ENCODE data around the gene SDF4.
A peak's percentile ranks its signal among the peaks of the same experiment; 100 is the strongest.

The SDF4 gene

DNA sequence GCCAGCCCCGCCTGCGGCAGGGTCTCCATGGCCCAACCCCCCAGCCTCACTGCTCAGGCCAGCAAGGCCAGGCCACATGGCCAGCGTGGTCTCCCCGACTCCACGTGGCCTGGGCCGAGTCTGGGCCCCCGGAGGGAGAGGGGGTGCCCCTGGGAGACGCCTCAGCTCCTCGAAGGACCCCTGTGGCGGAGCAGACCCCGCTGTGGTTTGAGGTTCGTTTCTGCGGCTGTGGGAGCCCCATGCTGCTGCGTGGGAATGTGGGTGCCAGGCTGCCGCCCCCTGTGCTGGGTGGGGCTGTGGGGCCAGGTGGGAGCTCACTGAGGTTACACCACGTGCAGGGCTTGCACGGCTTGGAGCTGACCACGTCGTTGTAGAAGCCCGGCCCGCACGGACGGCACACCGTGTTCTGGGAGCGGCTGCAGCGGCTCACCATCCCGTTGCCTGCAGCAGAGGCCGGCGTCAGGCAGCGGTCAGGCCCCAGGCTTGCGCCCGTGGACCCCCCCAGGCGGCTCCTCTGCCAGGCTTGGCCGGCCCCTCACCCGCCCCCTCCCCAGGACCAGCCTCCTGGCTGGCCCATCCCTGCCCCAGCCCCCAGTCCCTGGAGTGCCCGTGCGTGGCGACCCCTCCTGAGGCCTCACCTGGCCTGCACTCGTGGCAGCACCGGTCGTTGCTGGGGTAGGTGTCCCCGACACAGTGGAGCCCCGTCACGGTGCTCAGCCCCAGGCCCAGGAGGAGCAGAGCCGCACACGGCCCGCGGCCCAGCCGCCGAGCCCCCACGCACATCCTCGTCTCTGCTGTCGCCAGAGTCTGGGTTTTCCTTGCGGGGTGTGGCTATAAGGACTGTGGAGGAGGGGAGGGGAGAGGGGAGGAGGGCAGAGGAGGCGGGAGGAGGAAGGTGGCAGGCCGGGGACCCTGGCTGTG, 18.2 kb downstream of the SDF4 start, which contains the start of gene TNFRSF4:
Gene TNFRSF4 (minus strand): TSS at position 809 of the 921 bp plus-strand sequence. CDS start 26 bp downstream, at position 783.
- no peak for DNase-seq (ENCODE audit: low read depth)

DNA sequence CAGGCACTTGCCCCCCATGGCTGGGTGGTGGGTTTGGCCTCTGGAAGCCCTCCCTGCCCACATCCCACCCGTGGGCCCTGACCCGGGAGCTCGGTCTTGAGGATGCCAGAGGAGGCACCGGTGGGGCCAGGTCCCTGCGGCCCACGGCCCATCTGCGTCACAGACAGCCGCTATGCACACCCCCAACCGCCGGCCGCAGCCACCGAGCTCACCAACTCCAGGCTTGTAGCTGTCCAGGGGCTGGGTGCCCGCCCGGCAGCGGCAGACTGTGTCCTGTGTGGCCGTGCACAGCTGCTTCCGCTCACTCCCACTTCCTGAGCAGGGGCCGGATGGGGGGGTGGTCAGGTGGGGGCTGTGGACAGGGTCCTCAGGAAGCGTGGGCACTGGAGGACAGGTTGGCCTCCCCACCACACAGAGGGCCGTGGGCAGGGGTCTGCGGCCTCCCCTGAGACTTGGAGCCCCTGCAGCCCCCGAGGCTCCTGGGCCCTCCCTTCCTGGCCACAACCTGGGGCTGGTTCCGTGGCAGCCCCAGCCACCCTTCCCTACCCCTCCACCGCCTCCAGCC, 18.9 kb downstream of the SDF4 start:
- no peak for DNase-seq (ENCODE audit: low read depth)

DNA sequence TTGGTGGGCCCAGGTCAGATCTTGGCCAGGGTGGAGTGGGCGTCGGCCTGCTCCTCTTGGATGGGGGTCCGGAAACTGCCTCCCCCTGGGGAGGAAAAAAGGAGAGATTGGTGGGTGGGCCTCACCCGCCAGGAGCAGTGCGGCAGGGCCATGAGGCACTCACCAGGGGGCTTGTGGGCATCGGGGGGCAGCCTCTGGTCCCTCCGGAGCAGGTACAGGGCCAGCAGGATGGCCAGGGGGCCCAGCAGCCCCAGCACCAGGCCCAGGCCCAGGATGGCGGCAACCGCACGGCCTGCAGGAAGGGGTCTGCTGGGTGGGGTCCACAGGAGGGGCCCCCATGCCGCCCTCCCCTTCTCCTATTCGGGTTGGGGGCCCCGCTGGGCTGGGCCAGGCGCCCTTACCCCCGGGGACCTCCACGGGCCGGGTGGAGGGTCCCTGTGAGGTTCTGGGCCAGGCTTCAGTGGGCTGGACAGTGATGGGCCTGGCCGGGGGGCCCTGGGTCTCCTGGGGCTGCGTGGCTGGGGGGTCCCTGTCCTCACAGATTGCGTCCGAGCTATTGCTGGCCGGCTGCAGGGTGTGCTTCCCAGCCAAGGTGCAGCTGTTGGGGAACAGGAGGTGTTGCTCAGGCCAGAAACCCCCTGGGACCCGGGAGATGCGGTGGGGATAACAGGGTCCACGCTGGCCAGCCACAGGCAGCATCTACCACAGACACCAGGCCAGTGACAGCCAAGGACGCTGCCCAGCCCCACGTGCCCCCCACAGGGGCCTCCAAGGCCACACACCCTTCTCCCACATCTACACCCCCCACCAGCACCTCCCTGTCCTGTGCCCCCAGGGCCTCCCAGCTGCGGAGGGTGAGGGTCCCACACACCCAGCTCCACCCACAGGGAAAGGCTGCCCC, 20.0 kb downstream of the SDF4 start:
- DNase-seq (ENCODE audit: low read depth): no peak

DNA sequence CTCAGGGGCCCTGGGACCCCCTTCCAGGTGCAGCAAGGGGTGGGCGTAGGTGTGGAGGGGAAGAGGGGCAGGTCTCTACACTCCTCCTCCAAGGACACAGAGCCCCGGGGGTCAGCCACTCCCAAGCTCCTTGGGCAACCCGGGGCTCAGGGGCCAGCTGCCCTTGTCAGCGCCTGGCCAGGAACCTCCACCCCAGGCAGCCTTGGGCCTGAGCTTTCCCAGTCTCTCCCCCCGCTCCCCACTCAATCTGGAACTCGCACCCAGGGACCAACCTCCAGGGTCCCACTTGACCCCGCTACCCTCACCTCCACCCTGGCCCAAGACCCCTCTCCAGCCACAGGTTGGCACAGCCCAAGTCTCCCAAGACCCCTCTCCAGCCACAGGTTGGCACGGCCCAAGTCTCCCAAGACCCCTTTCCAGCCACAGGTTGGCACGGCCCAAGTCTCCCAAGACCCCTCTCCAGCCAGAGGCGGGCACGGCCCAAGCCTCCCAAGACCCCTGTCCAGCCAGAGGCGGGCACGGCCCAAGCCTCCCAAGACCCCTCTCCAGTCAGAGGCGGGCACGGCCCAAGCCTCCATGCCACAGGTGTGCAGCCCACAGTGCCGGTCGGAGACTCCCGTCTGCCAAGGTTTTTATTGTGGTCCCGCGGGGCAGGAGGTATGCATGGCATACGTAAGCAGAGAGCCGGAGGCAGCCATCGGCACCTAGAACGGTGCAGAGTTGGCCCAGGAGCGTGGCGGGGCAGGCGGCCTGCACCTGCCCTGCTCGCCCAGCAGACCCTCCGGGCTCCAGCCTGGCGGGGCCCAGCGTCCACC, 20.9 kb downstream of the SDF4 start:
- DNase-seq (ENCODE audit: low read depth): no peak

DNA sequence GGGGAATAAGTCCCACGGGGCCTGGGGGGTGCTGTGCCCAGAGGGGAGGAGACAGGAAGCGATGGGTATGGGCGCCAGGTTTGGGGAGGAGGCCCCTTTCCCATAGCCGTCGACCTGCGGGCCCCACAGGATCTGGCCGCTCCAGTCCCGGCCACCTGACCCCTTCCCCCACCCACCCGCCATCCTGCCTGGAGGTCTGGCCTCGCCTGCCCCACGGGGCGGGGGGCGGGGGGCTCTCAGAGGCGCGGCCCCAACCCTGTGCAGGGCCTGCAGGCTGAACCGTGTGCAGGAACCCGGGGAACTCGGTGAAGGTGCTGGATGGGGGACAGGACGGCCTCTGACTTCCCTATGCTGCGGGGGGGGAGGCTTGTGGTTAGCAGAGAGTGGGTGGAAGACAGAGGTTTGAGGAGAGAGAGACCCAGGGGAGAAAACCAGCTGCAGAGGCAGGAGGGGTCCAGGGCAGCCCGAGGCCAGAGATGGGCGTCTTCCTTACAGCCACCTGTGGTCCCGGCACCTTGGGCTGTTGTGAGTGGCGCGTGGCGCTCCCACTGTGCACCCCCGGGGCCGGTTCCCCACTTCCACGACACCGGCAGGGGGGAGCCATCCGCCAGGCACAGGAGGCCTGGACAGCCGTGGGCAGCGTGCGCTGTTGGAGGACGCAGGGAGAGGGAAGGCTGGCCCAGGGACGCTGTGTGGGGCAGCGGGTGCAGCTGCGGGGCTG, 22.9 kb downstream of the SDF4 start:
- no peak for DNase-seq (ENCODE audit: low read depth)

DNA sequence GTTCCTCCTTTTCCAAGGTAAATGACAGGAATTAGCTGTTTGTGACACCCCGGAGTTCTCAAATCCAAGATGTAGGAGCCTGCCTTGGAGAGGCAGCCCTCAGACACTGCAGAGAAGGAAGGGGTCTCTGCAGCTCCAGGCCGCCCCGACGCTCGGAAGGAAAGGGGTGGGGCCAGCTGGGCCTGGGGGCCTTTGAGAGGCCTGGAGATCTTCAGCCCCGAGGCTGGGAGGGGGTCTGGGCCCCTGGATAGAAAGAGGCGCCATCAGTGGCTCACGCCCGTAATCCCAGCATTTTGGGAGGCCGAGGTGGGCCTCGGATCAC, 24.3 kb downstream of the SDF4 start:
- no peak for DNase-seq (ENCODE audit: low read depth)

DNA sequence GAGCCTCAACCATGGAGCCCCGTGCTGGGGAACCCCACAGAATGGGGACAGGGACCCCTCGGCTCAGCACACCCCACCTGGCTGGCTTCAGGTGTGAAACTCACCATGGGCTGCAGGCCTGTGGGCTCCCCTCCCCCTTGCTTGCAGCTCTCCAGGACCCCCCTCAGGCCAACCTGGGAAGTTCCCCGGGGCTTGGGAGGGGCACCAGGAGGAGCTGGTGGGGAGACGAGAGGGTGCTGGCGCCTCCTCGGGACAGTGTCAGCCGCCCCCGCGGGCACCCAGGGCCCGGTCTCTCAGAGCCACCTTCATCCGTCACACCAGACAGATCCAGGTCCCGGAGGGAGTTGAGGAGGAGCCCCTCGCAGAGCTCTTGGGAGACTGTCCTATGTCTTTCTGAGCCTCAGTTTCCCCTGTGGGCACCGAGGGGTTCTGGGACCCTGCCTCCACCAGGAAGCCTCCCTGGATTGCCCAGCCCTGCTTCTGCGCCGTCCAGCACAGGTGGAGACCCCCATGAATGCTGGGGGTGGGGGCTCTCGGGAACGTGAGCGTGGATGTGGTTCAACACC, 24.8 kb downstream of the SDF4 start:
- DNase-seq (ENCODE audit: low read depth): no peak

DNA sequence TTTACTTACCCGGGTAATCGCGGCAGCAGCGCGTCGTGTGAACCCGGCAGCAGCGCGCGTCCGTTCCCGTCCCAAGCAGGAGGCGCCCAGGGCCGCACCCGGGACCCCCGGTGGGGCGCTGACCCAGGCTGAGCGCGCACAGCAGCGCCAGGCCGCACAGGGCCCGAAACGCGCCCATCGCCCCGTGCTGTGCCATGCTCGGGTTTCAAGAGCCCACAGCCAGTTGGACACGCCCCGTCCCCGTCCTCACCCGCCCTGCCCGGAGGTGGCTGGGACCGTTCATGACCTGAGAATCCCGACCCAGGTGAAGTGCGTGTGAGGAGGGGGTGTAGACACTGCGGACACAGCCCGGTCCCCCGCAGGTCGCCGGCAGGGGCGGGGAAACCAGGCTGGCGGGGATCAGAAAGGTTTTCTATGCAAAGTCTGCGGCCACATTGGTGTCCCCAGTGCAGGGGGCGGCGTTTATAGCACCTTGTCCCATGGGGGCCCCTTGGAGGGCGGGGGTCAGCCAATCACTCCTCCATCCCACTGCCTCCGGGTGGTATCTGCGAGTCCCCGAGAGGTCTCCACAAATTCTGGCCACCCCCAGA, 25.3 kb downstream of the SDF4 start, which contains the start of gene TNFRSF18:
Gene TNFRSF18 (minus strand): TSS at position 217 of the 590 bp plus-strand sequence. CDS start 21 bp downstream, at position 196.
- no peak for DNase-seq (ENCODE audit: low read depth)

DNA sequence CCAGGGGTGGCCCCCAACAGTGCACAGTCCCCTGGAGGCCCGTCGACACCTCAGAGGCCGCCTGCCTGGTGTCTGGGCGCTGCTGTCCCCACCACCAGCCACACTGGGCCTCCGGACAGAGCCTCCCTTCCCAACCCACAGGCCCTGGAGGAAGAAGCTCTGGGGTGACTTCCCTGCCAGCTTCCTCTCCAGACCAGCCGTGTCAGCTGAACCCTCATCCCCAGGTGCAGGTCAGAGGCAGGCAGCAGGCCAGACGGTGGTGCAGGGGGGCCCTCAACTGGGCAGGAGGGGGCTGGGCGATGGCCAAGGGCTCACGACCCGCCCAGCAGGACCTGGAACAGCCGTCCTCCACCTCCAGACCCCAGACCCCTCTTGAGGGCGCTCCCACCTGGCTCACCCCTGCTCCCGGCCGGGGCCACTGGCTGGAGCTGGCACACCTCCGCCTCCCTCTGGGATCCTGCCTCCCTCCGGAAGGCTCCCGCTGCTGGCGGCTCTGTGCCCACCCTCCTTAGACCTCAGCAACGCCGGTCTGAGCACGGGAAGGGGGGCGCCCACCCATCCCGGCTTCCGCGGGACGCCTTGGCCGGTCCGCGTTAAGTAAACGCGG, 25.9 kb downstream of the SDF4 start:
- no peak for DNase-seq (ENCODE audit: low read depth)

DNA sequence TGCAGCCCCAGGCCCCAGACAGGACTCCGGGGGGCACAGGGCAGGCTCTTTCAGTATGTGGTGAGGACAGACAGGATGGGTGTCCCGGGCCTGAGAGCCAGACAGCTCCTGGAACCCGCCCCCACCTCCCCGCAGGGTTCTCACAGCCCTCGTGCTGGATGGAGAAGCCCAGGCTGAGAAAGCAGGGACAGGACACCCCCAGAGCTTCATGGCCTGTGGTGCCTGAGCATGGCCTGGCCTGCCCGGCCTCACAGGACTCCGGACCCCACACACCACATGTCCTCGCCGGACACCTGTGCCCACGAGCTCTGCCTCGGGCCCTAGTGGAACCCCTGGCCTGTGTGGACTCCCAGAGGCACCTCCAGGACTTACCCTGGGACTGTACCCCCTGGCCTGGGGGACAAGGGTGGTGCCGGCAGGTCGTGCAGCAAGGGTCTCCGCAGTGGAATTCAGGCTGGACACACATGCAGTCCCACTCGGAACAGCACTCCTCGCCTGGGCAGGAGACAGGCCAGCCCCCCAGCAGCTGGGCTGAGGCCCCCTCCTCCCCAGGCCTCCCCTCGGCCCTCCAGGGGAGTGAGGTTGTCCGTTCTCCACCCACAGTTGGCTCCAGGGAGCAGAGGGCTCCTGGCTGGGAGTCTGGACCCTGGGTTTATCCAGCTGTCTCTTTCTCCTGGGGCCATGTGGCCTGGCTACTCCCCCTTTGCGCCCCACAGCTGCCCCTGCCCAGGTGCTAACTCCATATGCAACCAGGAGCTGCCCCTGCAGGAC, 26.6 kb downstream of the SDF4 start:
- DNase-seq (ENCODE audit: low read depth): no peak

DNA sequence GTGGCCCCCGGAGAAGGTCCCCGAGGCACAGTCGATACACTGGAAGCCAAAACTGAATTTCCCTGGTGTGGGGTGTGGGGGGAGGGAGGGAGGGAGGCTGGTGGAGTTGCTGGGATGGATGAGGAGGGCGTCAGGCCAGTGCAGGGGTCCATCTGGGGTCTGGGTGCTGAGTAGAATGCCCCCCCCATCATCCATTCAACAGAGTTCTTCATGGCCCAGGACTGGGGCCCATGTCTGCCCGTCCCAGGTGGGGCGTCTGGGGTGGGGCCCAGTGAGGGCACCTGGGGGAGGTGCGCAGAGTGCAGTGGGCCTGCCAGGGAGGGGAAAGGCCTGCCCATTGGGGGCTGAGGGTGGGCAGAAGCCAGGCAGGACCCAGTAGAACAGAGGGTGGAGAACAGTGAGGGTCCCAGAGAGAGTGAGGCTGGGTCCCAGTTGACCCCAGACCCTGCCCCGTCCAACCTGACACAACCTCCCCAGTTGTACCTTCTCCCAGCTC, 27.3 kb downstream of the SDF4 start:
- no peak for DNase-seq (ENCODE audit: low read depth)

DNA sequence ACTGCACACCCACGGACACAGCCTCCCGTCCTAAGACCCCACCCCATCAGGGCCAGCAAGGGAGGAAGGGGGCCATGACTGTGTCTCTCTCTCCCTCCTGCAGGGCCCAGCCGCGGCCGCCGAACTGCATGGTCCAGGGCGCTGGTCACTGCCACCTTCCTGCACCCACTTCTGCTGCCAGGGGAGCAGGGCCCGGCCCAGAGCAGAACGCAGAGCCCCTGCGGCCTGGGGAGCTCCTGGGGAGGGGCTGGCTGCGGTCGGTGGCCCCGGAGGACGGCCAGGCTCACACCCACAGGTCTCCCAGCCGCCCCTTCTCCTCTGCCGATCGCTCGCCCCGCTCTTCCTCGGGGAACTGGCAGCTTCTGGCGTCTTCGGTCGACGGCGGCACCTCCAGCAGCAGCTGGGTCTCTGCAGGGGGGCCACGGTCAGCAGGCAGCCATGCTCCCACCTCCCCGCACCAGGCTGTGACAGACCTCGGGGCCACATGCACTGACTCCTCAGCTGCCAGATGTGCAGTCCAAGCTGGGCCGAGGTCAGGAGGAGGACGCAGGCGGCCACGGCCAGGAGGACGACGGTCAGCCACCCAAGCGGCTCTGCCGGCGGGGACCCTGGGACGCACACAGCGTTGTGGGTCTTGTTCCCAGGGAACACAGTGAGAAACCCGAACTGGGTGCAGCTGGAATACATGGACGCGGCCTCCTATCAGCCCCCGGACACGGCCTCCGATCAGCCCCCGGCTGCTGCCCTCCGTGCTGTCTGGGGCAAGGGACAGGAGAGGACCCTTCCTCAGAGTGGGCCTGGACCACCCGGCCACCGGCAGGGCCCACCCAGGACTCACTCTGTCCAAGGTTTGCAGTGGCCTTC, 28.0 kb downstream of the SDF4 start:
- no peak for DNase-seq (ENCODE audit: low read depth)

DNA sequence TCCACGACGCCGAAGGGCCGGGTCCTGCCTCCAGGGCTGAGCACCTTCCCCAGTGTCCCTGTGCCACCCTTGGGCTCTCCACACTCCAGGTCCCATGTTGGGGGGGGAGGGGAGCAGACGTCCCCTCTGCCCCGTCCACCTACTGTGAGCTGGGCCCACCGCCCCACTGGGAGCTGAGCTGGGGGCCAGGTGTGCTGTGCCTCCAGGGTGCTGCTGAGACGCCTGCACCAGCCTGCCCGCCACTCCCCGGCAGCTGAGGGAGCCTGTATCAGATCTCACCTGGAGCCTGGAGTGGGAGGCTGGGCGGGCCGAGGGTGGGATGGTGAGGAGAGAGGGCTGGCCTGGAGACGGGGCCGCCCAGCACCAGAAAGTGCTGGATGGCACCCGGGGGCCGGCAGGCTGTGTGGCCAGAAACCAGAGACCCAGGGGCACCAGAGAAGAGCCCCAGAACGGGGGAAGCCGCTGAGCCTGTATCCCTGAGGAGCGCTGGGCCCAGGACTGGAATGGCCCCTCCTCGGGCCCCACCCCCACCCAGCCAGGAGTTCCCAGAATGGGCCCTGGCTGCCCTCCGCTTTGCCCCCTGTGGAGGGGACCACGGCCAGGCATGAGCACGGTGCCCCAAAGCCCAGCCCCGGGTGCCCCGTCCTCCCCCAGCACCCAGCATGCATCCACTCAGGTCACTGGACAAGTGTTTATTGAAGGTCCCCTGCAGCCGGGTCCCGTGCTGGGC, 28.8 kb downstream of the SDF4 start:
- no peak for DNase-seq (ENCODE audit: low read depth)

DNA sequence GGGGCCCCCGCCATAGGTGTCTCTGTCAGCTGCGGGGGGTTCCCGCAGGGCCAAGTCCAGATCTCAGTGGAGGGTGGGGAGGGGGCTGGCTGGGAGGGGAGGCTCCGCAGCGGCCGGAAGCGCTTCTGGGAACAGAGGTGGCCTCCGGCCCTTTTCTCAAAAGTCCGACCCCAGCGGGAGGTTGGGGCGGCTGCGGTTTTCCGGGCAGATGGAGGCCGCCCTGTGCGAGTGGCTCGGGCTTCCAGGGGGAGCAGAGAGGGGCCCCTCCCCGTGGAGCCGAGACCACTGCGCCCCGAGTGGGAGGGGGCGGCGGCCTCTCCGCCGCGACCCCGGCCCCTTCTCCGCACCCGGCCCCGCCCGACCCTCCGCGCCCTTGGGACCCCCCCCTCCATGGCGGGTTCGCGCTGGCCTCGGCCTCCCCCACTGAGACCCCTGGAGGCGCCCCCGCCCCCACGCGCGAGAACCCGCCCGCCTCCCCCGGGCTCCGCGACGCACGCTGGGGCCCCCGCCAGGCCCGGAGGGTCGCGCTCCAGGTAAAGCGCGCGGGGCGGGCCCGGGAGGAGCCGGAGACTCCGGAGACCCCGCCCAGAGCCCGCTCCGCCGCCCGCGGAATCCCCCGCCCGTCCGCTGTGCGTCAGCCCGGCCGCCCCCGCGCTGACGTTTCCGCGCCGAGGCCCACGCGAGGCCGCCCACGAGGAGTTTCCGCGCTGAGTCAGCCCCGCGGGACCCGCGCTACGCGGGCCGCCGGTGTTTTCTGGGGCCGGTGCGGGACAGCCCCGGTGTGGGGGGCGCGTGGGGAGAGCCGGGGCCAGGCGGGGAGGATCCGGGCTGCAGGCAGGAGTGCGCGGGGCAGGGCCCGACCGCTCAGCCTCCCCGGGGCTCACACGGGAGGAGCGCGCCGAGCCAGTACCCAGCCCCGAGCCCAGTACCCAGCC, 30.7 kb downstream of the SDF4 start:
- peak; percentile 31 for DNase-seq (ENCODE audit: low read depth)

DNA sequence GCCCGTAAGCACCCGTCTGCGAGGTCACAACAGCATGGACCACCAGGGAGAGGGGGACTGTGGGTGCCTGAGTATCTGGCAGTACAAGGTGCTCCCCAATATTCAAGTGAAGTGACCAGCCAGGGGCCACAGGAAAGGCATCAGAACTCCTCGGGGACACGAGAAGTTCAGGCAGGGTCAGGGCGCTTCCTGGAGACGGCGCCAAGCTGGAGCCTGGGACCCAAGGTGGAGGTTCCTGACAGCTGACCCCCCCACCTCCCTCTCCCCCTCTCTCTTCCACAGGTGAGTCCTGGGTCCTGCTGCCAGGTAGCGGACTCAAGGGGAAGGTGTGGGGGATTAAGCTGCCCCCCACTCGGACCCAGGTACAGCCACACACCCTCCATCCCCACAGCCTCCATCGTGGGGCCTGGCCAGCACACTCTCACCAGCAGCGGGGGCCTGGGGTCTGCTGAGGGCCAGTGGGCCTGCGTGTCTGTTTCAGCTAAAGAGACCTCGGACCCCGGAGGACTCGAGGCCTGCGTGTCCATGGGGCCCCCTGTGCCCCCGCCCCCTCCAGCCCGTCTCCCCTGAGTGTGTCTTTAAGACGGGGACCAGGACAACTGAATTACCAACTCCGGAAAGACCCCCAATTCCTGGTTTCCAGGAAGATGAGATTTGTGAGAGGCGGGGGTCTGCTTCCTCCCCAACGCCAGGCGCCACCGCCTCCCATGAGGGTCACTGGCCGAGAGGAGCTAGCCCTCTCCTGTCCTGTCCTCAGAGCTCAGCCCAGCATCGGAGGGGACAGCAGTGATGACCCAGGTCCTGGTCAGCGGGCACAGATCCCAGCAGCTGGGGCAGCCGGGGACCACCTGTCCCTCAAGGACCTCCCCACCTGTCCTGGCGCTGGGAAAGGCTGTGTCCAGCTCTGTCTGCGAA, 31.6 kb downstream of the SDF4 start:
- no peak for DNase-seq (ENCODE audit: low read depth)

Measured in ELR (cell line).